IPS-NIHi7 (cell line): ENCODE results near the gene ALOX15B.
"Not testable (repeated sequence)": the region's sequence is repeated elsewhere in the genome, so short reads cannot be mapped to it uniquely, and the experiment has no call there.

Experiments used
- DNase-seq: peaks from one replicate; pipeline ENCODE4 v3.0.0; 2012; ENCODE audit warnings: mixed read lengths; ENCODE audit errors: extremely low spot score

The ALOX15B gene

DNA sequence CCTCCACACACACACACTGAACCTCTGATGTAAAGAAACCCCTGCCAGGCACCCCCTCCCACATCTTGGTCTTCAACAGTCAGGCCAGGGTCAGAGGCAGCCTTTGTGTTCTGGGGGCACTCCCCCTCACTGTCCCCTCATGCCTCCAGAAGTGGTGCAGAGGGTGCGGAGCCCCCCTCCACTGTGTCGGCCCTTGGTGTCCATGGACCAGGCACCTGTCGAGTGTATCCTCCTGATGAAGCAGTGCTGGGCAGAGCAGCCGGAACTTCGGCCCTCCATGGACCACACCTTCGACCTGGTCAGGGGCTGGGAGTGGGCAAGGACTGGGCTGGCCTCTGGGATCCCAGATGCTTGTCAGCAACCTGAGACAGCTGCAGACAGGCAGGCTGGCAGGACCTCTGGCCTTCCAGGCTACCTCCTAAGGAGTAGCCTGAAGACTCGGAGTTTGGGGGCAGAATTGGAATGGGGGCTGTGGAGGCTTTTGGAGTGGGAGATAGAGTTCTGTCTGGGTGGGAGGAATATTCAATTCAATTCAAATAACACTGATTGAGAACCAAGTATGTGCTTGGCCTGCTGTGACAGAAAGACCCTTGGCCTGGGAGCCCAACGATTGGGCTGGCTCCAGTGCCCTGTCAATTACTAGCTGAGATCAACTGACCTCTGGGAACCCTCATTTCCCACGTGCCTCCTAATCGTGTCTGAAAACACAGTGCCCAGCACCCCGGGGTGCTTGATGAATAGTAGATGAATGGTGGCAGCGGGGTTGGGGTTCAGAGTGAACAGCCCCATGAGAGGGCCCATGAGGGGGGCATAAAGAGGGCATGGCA is 24.9 kb upstream of the ALOX15B start:
- DNase-seq: no peak

DNA sequence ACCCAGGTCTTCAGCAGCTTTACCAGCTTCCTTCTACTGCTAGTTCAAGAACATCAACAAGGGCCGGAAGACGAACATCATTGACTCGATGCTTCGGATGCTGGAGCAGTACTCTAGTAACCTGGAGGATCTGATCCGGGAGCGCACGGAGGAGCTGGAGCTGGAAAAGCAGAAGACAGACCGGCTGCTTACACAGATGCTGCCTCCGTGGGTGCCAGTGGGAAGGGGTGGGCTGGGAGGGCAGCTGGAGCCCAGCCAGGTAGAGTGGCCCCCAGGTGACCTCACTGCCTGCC is 24.4 kb upstream of the ALOX15B start:
- no peak for DNase-seq

DNA sequence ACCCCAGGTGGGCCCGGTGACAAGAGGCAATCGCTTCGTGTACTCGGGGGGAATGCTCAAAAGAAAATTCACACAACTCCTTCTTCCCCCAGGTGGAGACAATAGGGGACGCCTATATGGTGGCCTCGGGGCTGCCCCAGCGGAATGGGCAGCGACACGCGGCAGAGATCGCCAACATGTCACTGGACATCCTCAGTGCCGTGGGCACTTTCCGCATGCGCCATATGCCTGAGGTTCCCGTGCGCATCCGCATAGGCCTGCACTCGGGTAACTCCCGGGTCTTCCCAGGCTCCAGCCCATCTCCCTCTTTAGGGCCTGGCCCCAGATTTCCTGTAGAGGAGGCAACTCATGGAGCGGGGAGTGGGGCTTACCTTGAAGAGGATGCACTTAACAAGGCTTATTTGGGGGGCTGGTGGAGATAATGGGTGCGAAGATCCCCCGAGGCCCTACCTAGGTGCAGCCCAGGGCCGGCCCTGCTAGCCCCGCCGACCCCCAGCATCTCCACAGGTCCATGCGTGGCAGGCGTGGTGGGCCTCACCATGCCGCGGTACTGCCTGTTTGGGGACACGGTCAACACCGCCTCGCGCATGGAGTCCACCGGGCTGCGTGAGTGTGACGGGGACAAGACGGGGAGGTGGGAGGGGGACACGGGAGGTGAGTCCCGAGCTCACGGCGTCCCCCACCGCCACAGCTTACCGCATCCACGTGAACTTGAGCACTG is 23.5 kb upstream of the ALOX15B start:
- no peak for DNase-seq

DNA sequence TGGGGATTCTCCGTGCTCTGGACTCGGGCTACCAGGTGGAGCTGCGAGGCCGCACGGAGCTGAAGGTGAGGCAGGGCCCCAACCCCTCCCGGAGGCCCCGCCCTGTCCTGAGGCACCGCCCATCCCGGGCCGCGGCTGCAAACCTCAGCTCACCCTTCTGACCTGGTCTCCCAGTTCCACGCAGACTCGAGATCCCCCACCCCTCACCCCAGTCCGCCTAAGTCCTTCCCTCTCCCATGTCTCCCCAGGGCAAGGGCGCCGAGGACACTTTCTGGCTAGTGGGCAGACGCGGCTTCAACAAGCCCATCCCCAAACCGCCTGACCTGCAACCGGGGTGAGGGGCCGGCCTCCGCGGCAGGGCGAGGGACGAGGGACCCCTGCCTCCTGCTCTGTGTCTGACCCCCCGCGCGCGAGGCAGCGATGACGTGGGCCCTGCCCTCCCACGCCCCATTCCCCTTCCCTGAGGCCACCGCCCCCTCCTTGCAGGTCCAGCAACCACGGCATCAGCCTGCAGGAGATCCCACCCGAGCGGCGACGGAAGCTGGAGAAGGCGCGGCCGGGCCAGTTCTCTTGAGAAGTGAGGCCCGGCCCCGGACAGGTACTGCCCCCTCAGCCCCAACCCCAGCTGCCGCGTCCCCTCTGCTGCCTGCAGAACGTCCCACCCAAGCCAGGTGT is 22.8 kb upstream of the ALOX15B start:
- peak; percentile 68 for DNase-seq

DNA sequence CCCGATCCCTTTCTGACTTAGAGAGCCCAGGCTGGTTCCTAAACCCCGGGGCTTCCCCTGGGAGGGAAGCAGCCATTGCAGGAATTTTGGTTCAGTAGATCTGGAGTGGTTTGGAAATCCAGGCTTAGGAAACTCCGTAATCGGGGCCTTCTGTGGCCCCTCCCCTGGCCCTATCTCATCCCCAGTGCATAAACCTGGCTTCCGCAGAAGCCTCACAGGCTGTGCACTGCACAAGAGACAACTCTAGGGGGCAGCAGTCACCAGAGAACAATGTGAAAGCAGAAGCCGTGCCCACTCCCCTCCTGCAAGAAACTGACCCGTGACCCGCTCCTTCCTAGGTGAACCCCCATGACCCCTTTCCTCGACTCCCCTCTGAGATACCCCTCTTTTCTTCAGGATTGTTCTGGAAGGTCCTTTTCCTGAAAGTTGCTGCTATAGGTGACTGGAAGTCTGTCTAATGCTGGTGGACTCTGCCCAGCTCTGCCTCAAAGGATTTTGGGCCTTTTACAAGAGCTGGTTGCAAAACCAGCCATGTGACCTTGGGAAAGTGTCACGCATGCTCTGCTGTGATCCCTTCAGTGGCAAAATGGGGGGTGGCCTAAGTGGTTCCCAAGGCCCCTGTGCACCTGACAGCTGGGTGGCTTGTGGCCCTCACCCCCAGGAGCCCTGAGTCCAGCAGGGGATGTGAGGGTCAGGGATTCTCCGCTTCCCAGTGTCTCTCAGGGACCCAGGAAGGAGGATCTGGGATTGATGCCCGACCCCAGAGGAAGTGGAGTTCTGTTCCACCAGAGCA is 22.0 kb upstream of the ALOX15B start:
- peak; percentile 82 for DNase-seq

DNA sequence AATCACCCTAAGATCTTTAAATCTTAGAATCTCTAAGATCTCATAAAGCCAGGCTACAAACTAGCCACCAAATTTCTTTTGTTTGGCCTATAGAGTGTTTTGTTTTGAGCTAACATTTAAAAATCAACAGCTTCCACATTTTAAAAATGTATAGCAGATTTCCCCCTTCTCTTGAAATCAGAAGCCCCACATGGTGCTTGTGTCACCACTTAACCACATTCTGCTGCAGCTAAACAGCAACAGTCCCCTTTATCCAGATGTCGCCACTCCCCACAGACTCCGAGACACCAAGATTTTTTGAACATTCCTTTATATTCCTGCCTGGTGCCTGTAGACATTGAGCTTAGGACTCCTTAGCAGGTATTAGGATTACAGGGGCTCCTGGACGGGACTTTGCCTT is 20.4 kb upstream of the ALOX15B start:
- DNase-seq: no peak

DNA sequence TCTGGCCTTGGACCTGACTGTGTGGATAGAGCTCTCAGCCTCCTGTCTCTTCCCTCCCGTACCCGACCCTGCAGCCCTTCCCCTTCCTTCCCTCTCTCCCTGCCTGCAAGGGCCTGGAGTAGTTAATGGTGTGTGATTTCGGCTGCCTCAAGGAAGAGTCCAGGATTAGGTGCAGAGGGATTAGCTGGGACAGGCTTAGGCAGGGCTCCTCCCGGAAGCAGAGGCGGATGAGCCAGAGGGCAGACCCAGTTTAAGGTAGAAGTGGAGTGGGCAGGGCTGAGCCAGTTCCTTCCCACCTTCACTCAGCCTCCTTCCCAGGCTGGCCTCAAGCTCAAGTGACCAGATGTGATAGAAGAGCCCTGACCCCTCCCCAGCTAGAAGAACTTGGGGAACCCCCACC is 19.7 kb upstream of the ALOX15B start:
- no peak for DNase-seq

DNA sequence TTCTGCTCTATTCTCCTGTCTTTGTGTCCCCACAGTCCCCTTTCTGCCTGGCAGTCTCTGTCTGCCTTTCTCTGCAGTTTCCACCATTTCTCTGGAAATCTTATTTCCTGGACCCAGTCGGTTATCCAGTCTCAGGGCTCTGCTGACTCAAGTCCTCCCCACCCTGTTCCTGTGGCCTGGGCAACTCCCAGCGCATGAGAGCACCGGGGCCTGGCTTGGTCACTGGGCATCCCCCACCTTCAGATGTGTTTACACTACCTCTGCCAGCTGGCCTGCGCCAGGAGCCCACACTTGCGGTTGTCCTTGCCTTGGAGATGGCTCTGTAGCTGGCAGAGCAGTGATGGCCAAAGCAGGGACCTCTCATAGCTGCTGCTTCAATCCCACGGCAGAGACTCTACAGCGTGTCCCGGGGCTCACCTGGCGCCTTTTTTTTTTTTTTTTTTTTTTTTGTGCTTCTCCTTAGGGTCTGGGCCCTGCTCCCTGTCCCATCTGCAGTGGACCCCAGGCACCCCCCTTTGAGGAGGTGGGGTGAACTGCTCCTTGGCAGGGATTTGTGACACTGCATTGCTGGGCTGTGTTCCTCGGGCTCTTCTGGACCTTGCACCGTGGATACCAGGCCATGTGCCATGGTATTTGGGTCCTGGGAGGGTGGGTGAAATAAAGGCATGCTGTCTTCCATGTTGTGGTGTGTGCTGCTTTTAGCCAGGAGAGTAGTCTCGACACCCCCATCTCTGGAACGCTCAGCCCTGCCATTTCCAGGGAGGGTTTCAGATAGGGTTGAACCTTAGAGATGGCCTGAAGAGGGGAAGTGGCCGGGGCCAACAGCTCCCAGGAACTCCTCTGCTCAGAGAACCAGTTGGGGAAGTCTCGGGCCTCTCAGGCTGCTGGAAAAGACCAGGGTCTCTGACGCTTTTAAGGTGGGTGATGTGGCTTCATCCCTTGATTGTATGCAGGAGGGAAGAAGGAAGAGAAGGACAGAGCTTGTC is 18.9 kb upstream of the ALOX15B start:
- no peak for DNase-seq

DNA sequence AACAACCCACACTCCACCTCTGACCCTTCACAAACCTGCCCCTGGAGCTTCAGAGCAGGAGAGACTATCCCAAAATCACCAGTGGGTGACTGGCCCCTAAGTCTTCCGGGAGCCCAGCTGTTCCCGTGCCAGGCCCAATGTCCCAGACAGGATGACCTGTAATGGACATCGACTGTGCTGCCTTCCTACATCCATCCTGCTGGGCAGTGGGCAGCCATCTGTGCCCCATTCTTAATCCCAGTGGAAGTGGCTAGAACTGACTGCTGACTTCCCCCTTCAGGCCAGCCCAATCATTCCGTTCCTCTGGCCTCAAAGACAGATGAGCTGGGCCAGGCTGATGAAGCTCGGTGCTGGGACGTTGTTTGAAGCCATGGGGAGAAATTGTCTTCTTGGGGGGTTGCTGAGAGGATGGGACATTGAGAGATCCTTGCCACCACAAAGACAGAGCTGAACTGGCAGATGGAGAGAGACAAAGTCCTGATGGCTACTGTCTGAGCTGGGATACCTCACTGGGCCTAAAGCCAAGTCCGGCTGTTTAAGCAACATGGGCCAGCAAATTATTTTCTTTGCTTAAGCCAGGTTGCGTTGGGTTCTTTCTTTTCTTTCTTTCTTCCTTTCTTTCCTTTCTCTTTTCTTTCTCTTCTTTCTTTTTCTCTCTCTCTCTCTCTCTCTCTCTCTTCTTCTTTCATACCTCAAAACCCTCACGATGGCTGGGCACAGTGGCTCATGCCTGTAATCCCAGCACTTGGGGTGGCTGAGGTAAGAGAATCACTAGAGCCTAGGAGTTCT is 17.9 kb upstream of the ALOX15B start:
- DNase-seq: no peak

DNA sequence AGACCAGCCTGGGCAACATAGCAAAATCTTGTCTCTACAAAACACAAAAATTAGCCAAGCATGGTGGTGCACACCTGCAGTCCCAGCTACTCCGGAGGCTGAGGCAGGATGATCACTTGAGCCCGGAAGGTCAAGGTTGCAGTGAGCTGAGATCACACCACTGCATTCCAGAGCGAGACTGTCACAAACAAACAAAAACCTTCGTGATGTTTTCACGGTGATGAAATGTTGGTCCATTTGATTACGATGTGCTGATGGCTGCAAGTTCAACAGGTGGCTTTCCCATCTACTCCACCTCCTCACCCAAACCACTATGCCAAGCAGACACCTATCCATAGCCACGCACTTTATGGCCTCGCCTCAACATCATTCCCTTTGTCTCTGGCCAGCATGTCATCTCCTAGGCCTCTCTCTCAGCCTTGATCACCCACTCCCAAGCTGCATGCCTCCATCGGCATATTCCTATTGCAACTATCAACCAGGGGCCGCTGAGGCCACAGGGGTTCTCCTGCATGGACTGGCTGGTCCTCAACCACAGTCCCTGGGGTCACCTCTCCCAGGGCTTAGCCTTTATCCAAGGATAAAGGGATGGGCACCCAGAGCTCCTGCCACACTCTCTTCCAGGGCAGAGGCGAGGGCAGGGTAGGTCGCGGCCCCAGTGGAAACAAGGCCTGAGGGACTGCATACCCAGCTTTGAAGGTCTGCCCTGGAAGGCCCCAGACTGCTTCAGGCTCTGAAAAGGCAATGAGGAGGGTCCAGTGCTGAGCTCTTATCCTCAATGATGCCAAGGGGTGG is 17.1 kb upstream of the ALOX15B start:
- no peak for DNase-seq

DNA sequence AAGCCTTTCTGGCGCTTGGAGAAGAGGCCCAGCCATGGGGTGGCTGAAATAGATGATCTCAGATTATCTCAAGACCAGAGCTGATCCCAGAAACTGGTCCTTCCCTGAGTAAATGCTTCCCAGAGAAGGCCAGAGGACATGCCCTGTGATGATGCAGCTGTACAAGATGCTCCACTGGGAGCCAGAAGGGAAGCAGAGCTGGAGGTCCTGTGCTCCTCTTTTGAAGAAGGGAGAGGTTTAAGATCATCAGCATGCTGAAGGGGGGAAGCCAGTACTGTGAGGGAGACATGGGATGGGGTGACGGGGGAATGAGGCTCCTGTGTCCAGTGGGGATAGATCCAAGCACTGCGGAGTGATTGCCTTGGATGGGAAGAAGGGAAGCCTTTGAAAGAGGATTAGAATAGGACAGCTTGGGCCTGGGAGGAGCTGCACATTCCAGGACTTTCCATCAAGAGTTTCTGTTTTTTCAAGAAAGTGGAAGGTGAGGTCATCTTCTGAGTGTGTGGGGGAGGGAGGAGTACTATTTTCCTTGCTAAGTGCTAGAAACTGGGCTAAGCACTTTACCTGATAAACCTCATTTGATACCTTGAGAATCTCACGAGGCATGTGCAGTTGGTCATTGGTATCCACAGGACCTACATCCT is 16.4 kb upstream of the ALOX15B start:
- no peak for DNase-seq

DNA sequence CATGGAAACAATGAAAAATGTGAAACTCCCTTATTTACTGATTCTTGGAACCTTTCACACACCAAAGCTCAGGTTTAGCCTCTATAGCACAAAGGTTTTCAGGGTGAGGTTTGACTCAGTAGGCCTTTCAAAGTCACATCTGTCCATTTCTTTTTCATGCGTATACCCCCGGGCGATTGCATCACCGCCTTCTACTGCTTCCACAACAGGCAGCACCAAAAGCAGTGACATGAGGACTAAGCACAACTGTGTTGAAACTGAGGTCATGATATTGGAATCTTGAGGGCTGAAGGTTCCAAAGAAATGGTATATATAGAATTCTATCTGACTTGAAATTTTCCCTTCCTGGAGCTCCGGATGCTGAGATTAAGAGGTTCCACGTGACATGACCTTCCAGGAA is 14.7 kb upstream of the ALOX15B start:
- DNase-seq: not testable (repeated sequence)

DNA sequence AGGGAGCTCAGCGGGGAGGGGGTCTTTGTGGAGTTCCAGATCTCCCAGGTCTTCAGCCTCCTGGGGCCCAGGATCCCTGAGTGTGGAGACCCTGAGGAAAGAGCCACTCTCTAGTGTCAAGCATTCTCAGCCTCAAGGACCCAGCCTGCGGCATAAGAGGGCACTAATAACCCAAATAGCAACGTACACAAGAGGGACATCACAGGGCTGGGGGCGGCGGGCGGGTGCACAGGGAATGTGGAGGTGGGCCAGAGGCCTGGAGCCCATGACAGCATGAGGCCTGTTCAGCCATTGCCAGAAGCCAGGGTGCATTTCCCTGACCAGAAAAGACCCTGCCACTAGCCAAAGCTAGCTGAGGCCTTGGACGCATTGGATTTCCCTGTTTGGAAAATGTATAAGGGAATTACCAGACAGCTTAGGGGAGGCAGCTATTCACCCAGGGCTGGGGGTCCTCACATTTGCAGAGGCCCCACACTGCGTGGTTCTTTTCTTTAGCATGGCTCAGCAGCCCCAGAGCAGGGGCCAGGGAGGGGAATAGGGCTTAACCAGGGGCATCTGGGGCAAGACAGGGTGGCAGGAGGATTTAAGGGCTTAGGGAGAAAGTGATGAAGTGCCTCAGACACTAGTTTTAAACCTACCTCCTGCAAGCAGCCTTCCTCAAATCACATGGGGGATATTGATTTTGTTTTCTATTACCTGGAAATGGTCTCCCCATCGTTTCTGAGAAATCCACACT is 13.5 kb upstream of the ALOX15B start:
- no peak for DNase-seq

DNA sequence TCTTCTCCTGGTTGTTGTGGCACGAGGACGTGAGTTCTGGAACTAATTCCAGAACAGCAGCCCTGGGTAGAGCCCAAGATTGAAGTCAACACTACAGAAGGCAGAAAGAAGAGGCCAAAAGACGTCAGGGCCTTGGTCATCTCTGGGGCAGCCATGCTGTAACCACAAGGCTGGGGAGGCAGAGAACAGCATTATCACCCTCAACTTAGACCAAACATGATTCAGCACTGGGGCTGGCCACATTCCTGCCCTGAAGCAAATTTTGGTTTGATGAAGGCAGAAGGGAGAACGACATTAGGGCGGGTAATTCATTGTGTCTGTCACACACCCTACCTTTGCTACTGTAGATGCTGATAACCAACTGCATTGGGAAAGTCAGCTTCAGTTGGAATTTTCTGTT is 9.7 kb upstream of the ALOX15B start:
- no peak for DNase-seq

DNA sequence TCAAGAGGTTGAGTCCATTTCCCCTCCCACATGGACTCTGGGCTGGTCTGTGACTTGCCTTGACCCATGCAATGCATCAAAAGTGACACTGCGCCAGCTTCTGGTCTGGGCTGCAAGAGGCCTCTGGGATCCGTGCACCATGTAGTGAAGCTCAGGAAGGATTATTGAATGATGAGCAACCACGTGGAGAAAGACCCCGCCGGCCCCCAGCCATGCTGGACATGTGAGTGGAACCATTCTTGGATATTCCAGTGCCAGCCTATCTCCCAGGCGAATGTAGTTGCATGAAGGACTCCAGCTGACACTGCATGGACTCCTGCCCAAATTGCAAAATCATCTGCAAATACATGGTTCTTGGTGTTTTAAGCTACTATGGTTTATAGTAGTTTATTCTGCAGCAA is 7.6 kb upstream of the ALOX15B start:
- no peak for DNase-seq

DNA sequence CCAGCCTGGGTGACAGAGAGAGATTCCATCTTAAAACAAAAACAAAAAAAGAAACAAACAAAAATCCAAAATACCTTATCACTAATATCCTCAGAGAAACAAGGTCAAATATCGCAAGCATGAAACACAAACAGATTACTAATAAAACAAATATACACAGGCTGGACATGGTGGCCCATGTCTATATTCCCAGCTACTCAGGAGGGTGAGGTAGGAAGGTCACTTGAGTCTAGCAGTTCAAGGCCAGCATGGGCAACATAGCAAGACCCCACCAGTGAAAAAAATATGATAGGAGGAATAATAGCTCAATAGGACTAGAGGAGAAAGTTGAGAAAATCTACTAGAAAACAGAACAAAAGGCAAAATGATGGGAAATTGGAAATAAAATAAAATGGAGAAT is 6.9 kb upstream of the ALOX15B start:
- no peak for DNase-seq

DNA sequence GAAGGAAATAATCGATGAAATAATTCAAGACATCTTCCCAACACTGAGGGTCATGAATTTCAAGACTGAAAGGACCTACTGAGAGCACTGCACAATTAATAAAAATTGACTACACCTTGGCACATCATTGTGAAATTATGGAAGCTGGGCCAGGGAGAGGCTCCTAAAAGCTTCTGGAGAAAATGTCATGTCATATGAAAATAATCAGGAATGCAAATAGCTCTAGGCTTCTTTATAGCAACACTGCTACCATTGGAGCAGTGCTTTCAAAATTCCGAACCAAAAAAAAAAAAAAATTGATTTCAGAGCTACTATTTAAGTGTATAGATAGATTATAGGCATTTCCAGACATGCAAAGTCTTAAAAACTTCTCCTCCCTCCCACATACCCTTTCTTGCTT is 6.4 kb upstream of the ALOX15B start:
- DNase-seq: no peak

DNA sequence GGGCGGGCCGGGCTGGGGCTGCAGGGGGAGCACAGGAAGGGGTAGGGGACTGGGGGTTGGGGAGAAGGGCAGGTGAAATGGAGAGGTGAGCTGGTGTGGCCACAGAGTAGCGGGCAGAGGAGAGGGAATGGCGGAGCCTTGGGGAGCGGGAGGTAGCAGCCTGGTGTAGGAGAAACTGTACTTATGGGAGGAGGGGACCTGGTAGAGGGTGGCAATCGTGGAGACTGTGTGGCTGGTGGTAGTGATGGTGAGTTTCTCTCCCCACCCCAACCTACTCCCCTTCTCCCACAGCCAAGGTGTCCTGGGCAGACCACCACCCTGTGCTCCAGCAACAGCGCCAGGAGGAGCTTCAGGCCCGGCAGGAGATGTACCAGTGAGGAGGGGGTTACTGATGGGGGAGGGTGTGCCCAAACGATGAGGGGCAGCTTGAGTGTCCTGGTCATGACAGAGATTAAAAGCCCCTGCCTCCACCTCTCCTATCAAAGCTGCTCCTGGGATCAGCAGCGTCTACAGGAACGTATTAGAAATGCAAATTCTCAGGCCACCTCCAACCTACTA is 831 bp downstream of the ALOX15B start:
- no peak for DNase-seq
